Measurements from ENCODE around the gene NOX3. TPM values are rescaled to one million over a fixed set of nuclear protein-coding genes. Genes with fewer than 3 reads are reported as not detected.

The NOX3 gene
- total RNA-seq, 1 donor, result not detected

GRCh38 chr6:155434829-155435423 lies 20.7 kb downstream of the NOX3 start:
- no peak for DNase-seq (ENCODE audit: low read depth)
- no peak for TF ChIP-seq CTCF (IDR thresholded peaks at IDR 0.05; ENCODE audit: insufficient read depth, low read length)
- H3K4me3 ChIP-seq (ENCODE audit: low read depth, low read length), result no peak overlapping the region

GRCh38 chr6:155434096-155434495 lies 21.5 kb downstream of the NOX3 start:
- no peak for TF ChIP-seq CTCF (IDR thresholded peaks at IDR 0.05; ENCODE audit: insufficient read depth, low read length)
- H3K4me3 ChIP-seq (ENCODE audit: low read depth, low read length), result no peak overlapping the region
- no peak for DNase-seq (ENCODE audit: low read depth)

- no peak for TF ChIP-seq CTCF (IDR thresholded peaks at IDR 0.05; ENCODE audit: insufficient read depth, low read length)
- no peak overlapping the region for H3K4me3 ChIP-seq (ENCODE audit: low read depth, low read length)
- DNase-seq (ENCODE audit: low read depth), result no peak
These were observed 23.3 kb downstream of the NOX3 start for GRCh38 chr6:155432293-155432692.

GRCh38 chr6:155429321-155429893 lies 26.2 kb downstream of the NOX3 start:
- no peak for TF ChIP-seq CTCF (IDR thresholded peaks at IDR 0.05; ENCODE audit: insufficient read depth, low read length)
- no peak overlapping the region for H3K4me3 ChIP-seq (ENCODE audit: low read depth, low read length)
- DNase-seq (ENCODE audit: low read depth), result no peak

GRCh38 chr6:155426408-155426945 lies 29.2 kb downstream of the NOX3 start:
- no peak for TF ChIP-seq CTCF (IDR thresholded peaks at IDR 0.05; ENCODE audit: insufficient read depth, low read length)
- no peak for DNase-seq (ENCODE audit: low read depth)
- no peak overlapping the region for H3K4me3 ChIP-seq (ENCODE audit: low read depth, low read length)

- DNase-seq (ENCODE audit: low read depth), result no peak
- TF ChIP-seq CTCF (IDR thresholded peaks at IDR 0.05; ENCODE audit: insufficient read depth, low read length), result no peak
These were observed 31.5 kb downstream of the NOX3 start for GRCh38 chr6:155424181-155424580.

More at GRCh38 chr6:155424181-155424580, 31.5 kb downstream of the NOX3 start:
- no peak overlapping the region for H3K4me3 ChIP-seq (ENCODE audit: low read depth, low read length)

Data from fibroblast of the aortic adventitia (primary cell).